Left lung (tissue), 10 donors: ENCODE measurements around the gene NOM1. TPM values are rescaled to one million over a fixed set of nuclear protein-coding genes. Genes with fewer than 3 reads are reported as not detected.

Experiments used
- ATAC-seq: fragments of 200-7000 bp; cut with Tn5 transposase; one replicate; pipeline ENCODE4 v1.9.1; 2020; ENCODE audit warnings: moderate library complexity
- DNase-seq, 4 donors: peaks; one replicate each; pipeline ENCODE4 v3.0.0-alpha.2; 2013 to 2020
- H3K27ac ChIP-seq, 2 donors: fragments of 200-600 bp; sonication (generic) in 1 of 2; one replicate each; pipeline versions ENCODE4 v1.5.0 to v1.8.0; 2020 to 2021
- H3K27me3 ChIP-seq, 2 donors: fragments of 200-600 bp; sonication (generic) in 1 of 2; one replicate each; pipeline versions ENCODE4 v1.5.0 to v1.8.0; 2020 to 2021
- H3K36me3 ChIP-seq, 2 donors: fragments of 200-600 bp; sonication (generic) in 1 of 2; one replicate each; pipeline versions ENCODE4 v1.5.0 to v1.8.0; 2020 to 2021
- H3K4me1 ChIP-seq, 2 donors: fragments of 200-600 bp; one replicate each; pipeline ENCODE4 v1.8.0; 2021
- H3K4me3 ChIP-seq, 2 donors: fragments of 200-600 bp; sonication (generic) in 1 of 2; one replicate each; pipeline versions ENCODE4 v1.5.0 to v1.8.0; 2020 to 2021; ENCODE audit warnings: mild to moderate bottlenecking in 1 of 2
- H3K9me3 ChIP-seq, 2 donors: fragments of 200-600 bp; sonication (generic) in 1 of 2; one replicate each; pipeline versions ENCODE4 v1.5.0 to v1.8.0; 2020 to 2021
- intact Hi-C, 2 donors: fragments of 100-400 bp; cut with DNase I; formaldehyde crosslinking; loops; one replicate each; pipeline versions ENCODE4 v1.11.2 to v1.14.2; 2022
- polyA plus RNA-seq, 6 donors: library from polyadenylated mRNA; unstranded; fragments of 120-200 nt; gene quantifications; one replicate each; pipeline ENCODE4 v1.2.1, GENCODE V29; 2013; ENCODE audit not compliant: insufficient read length in 6 of 6
- total RNA-seq, 2 donors: library from RNA; stranded (reverse); fragmentation: NEBNext Ultra II Directional; extraction: Animal tissue kit (Norgen Biotek cat#: 25700); gene quantifications; one replicate each; pipeline ENCODE4 v1.2.1, GENCODE V29; 2021
- TF ChIP-seq, protein P1 (sequence below), 2 donors: fragments of 200-600 bp; sonication (generic) in 1 of 2; IDR thresholded peaks; one replicate each; pipeline versions ENCODE4 v1.5.0 to v1.8.0; 2021; ENCODE audit warnings: antibody characterized with exemption in 2 of 2
- donor health status: DM: no; HTN: yes; CAD: no.
- donor health status: DM: no; HTN: no; CAD: no.

NOM1 gene
- total and polyA plus RNA-seq, 8 donors: 14.3 to 36.4 (median 29.4) TPM

- TF ChIP-seq, protein P1, sequence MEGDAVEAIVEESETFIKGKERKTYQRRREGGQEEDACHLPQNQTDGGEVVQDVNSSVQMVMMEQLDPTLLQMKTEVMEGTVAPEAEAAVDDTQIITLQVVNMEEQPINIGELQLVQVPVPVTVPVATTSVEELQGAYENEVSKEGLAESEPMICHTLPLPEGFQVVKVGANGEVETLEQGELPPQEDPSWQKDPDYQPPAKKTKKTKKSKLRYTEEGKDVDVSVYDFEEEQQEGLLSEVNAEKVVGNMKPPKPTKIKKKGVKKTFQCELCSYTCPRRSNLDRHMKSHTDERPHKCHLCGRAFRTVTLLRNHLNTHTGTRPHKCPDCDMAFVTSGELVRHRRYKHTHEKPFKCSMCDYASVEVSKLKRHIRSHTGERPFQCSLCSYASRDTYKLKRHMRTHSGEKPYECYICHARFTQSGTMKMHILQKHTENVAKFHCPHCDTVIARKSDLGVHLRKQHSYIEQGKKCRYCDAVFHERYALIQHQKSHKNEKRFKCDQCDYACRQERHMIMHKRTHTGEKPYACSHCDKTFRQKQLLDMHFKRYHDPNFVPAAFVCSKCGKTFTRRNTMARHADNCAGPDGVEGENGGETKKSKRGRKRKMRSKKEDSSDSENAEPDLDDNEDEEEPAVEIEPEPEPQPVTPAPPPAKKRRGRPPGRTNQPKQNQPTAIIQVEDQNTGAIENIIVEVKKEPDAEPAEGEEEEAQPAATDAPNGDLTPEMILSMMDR (IDR thresholded peaks at IDR 0.05): no peak
- intact Hi-C loops: no loop called here
- DNase-seq (peak in 1 of 4 donors; percentile 50), ATAC-seq (no peak)
- peaks cover 83 to 100% of the 10 kb centered on the region in 2 donors for H3K27me3 ChIP-seq
- H3K9me3 ChIP-seq: no peaks in the 10 kb centered on the region
- H3K4me1 ChIP-seq: peaks cover 6 to 51% of the 10 kb centered on the region in 2 donors
- no peak overlapping the region for H3K27ac ChIP-seq
- no peaks in the 10 kb centered on the region for H3K36me3 ChIP-seq
- H3K4me3 ChIP-seq: no peak overlapping the region
Measured at GRCh38 chr7:157001920-157002818, 52.7 kb downstream of the NOM1 start.

GRCh38 chr7:157002819-157003421 lies 53.4 kb downstream of the NOM1 start:
- Histone ChIP-seq H3K36me3 (no peaks in the 10 kb centered on the region), H3K27me3 (peaks cover 91 to 100% of the 10 kb centered on the region in 2 donors), H3K4me1 (peaks cover 6 to 54% of the 10 kb centered on the region in 2 donors), H3K27ac (no peak overlapping the region), H3K9me3 (no peaks in the 10 kb centered on the region), H3K4me3 (no peak overlapping the region)
- no peak for ATAC-seq
- intact Hi-C loops: no loop called here
- DNase-seq: no peak
- TF ChIP-seq, protein P1 (IDR thresholded peaks at IDR 0.05): no peak

GRCh38 chr7:157003445-157003755 lies 53.9 kb downstream of the NOM1 start:
- peaks cover 6 to 54% of the 10 kb centered on the region in 2 donors for H3K4me1 ChIP-seq

GRCh38 chr7:157003756-157004520 lies 54.4 kb downstream of the NOM1 start:
- H3K27ac ChIP-seq: no peak overlapping the region
- peaks cover 6 to 55% of the 10 kb centered on the region in 2 donors for H3K4me1 ChIP-seq
- no peak for ATAC-seq
- peak in 1 of 4 donors; percentile 72 for DNase-seq
- H3K9me3 ChIP-seq: no peaks in the 10 kb centered on the region
- no peaks in the 10 kb centered on the region for H3K36me3 ChIP-seq
- H3K4me3 ChIP-seq: no peak overlapping the region
- TF ChIP-seq, protein P1 (IDR thresholded peaks at IDR 0.05): no peak
- intact Hi-C loops: no loop called here
- peaks cover 100% of the 10 kb centered on the region in 2 donors for H3K27me3 ChIP-seq

More at GRCh38 chr7:157003445-157003755, 53.9 kb downstream of the NOM1 start:
- H3K36me3 ChIP-seq: no peaks in the 10 kb centered on the region
- H3K27ac ChIP-seq: no peak overlapping the region
- H3K4me3 ChIP-seq: no peak overlapping the region
- TF ChIP-seq, protein P1 (IDR thresholded peaks at IDR 0.05): no peak
- DNase-seq (no peak), ATAC-seq (no peak)
- no peaks in the 10 kb centered on the region for H3K9me3 ChIP-seq
- intact Hi-C loops: no loop called here
- peaks cover 95 to 100% of the 10 kb centered on the region in 2 donors for H3K27me3 ChIP-seq
